SK-N-MC (cell line): ENCODE results near the gene CCBE1.

Experiments
- EZH2 ChIP-seq: fragments of 200-600 bp; sonication (generic); IDR thresholded peaks from one replicate; pipeline ENCODE4 v1.6.1; 2017; ENCODE audit warnings: antibody characterized with exemption
- POLR2AphosphoS5 ChIP-seq: IDR thresholded peaks from 2 replicates; pipeline ENCODE4 v1.6.1; 2012; ENCODE audit warnings: mild to moderate bottlenecking, low read depth, low read length, borderline replicate concordance

- TF ChIP-seq POLR2AphosphoS5 (no peak), EZH2 (no peak)
Measured at GRCh38 chr18:59381949-59382348, 315.3 kb downstream of the CCBE1 start.
